HepG2 (cell line): ENCODE data around the gene PRRC2A. TPM values are rescaled to one million over a fixed set of nuclear protein-coding genes. Genes with fewer than 3 reads are reported as not detected.

Experiments used
- ARID4A ChIP-seq: sonication (generic); formaldehyde crosslinking; IDR thresholded peaks from 2 replicates; pipeline ENCODE4 v1.5.0; 2020; ENCODE audit warnings: mild to moderate bottlenecking, missing genetic modification reagents, borderline replicate concordance
- ERF ChIP-seq: IDR thresholded peaks from 2 replicates; pipeline ENCODE4 v1.6.1; 2018; ENCODE audit warnings: missing biosample characterization, missing genetic modification reagents
- FOXK2 ChIP-seq: fragments of 450-650 bp; IDR thresholded peaks from 2 replicates; pipeline ENCODE4 v1.6.1; 2016
- HNRNPH1 ChIP-seq: fragments of 200-400 bp; formaldehyde crosslinking; optimal IDR thresholded peaks from 2 replicates; pipeline ENCODE3; 2017; ENCODE audit warnings: mild to moderate bottlenecking, low read depth, low read length
- NRL ChIP-seq: sonication (generic); formaldehyde crosslinking; IDR thresholded peaks from 2 replicates; pipeline ENCODE4 v1.5.0; 2020; ENCODE audit warnings: missing genetic modification reagents, mild to moderate bottlenecking, moderate library complexity, borderline replicate concordance
- SP4 ChIP-seq: sonication (generic); formaldehyde crosslinking; IDR thresholded peaks from 2 replicates; pipeline ENCODE4 v1.8.1; 2023; ENCODE audit warnings: mild to moderate bottlenecking, missing genetic modification reagents
- THAP7 ChIP-seq: sonication (generic); formaldehyde crosslinking; IDR thresholded peaks from 2 replicates; pipeline ENCODE4 v1.8.1; 2023; ENCODE audit warnings: mild to moderate bottlenecking, missing genetic modification reagents
- ZNF230 ChIP-seq: sonication (generic); formaldehyde crosslinking; IDR thresholded peaks from 2 replicates; pipeline ENCODE4 v1.4.0; 2020; ENCODE audit warnings: mild to moderate bottlenecking, missing genetic modification reagents
- ZNF543 ChIP-seq: sonication (generic); formaldehyde crosslinking; IDR thresholded peaks from 2 replicates; pipeline ENCODE4 v1.4.0; 2020; ENCODE audit warnings: mild to moderate bottlenecking, missing genetic modification reagents
- ZNF567 ChIP-seq: sonication (generic); formaldehyde crosslinking; IDR thresholded peaks from 2 replicates; pipeline ENCODE4 v1.8.1; 2023; ENCODE audit warnings: mild to moderate bottlenecking, missing genetic modification reagents, borderline replicate concordance
- polyA plus RNA-seq, 8 experiments: library from polyadenylated mRNA; depleted of rRNA in 3 of 8; stranded (reverse) in 7 of 8; unstranded in 1 of 8; fragments of >200 nt; fragmentation: Illumina TruSeq in 4 of 8; extraction: Trizol in 4 of 8; gene quantifications; 2 replicates each; pipeline versions ENCODE4 v1.2.1 to v1.2.3, GENCODE V29; 2011 to 2016; ENCODE audit warnings: low read depth in 4 of 8, missing spikeins in 1 of 8, mixed read lengths in 1 of 8; ENCODE audit not compliant: insufficient read depth in 1 of 8
- total RNA-seq, 5 experiments: library from RNA; depleted of rRNA; stranded (reverse); fragments of >200 nt; fragmentation: Illumina TruSeq; extraction: Trizol; gene quantifications; 2 replicates each; pipeline ENCODE4 v1.2.3, GENCODE V29; 2016; ENCODE audit warnings: low read depth in 1 of 5
- TF ChIP-seq, protein P1 (sequence below): sonication (generic); formaldehyde crosslinking; IDR thresholded peaks from 2 replicates; pipeline ENCODE4 v1.4.0; 2020; ENCODE audit warnings: missing genetic modification reagents
- TF ChIP-seq, protein P2 (sequence below): sonication (generic); formaldehyde crosslinking; conservative IDR thresholded peaks from 2 replicates; pipeline ENCODE4 v1.4.0; 2020; ENCODE audit warnings: missing genetic modification reagents
- TF ChIP-seq, protein P3 (sequence below): IDR thresholded peaks from 2 replicates; pipeline ENCODE4 v1.6.1; 2012; ENCODE audit warnings: low read length, improper control_type of control experiment

Gene PRRC2A
- total and polyA plus RNA-seq, 2 of the 13 experiments (the other 11 are each of a cell fraction or from before 2014, with no cell fraction given) = 38.9 to 47.4 TPM

GRCh38 chr6:31580807-31581433 is 39.6 kb upstream of the PRRC2A start (continued):
- TF ChIP-seq, protein P1, sequence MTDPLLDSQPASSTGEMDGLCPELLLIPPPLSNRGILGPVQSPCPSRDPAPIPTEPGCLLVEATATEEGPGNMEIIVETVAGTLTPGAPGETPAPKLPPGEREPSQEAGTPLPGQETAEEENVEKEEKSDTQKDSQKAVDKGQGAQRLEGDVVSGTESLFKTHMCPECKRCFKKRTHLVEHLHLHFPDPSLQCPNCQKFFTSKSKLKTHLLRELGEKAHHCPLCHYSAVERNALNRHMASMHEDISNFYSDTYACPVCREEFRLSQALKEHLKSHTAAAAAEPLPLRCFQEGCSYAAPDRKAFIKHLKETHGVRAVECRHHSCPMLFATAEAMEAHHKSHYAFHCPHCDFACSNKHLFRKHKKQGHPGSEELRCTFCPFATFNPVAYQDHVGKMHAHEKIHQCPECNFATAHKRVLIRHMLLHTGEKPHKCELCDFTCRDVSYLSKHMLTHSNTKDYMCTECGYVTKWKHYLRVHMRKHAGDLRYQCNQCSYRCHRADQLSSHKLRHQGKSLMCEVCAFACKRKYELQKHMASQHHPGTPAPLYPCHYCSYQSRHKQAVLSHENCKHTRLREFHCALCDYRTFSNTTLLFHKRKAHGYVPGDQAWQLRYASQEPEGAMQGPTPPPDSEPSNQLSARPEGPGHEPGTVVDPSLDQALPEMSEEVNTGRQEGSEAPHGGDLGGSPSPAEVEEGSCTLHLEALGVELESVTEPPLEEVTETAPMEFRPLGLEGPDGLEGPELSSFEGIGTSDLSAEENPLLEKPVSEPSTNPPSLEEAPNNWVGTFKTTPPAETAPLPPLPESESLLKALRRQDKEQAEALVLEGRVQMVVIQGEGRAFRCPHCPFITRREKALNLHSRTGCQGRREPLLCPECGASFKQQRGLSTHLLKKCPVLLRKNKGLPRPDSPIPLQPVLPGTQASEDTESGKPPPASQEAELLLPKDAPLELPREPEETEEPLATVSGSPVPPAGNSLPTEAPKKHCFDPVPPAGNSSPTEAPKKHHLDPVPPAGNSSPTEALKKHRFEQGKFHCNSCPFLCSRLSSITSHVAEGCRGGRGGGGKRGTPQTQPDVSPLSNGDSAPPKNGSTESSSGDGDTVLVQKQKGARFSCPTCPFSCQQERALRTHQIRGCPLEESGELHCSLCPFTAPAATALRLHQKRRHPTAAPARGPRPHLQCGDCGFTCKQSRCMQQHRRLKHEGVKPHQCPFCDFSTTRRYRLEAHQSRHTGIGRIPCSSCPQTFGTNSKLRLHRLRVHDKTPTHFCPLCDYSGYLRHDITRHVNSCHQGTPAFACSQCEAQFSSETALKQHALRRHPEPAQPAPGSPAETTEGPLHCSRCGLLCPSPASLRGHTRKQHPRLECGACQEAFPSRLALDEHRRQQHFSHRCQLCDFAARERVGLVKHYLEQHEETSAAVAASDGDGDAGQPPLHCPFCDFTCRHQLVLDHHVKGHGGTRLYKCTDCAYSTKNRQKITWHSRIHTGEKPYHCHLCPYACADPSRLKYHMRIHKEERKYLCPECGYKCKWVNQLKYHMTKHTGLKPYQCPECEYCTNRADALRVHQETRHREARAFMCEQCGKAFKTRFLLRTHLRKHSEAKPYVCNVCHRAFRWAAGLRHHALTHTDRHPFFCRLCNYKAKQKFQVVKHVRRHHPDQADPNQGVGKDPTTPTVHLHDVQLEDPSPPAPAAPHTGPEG (CRISPR knock-in tag) = peak; percentile 59; the same call in 1 of the 2 replicates
- 0 out of 2 replicates have a peak, but pooled peaks have one; percentile 7 for TF ChIP-seq THAP7
- TF ChIP-seq ZNF230 (CRISPR knock-in tag) = peak; percentile 66; the same call in 1 of the 2 replicates
- TF ChIP-seq, protein P2, sequence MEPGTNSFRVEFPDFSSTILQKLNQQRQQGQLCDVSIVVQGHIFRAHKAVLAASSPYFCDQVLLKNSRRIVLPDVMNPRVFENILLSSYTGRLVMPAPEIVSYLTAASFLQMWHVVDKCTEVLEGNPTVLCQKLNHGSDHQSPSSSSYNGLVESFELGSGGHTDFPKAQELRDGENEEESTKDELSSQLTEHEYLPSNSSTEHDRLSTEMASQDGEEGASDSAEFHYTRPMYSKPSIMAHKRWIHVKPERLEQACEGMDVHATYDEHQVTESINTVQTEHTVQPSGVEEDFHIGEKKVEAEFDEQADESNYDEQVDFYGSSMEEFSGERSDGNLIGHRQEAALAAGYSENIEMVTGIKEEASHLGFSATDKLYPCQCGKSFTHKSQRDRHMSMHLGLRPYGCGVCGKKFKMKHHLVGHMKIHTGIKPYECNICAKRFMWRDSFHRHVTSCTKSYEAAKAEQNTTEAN (CRISPR knock-in tag) = no peak
- TF ChIP-seq FOXK2 = no peak
- TF ChIP-seq ZNF543 (CRISPR knock-in tag) = peak; percentile 27; the same call in 1 of the 2 replicates
- peak; percentile 90; the same call in 1 of the 2 replicates for TF ChIP-seq ERF (CRISPR knock-in tag)
- TF ChIP-seq NRL (CRISPR knock-in tag) = peak; percentile 79
- TF ChIP-seq HNRNPH1 = no peak
- no peak; the same call in 1 of the 2 replicates for TF ChIP-seq SP4 (CRISPR knock-in tag)
- TF ChIP-seq, protein P3, sequence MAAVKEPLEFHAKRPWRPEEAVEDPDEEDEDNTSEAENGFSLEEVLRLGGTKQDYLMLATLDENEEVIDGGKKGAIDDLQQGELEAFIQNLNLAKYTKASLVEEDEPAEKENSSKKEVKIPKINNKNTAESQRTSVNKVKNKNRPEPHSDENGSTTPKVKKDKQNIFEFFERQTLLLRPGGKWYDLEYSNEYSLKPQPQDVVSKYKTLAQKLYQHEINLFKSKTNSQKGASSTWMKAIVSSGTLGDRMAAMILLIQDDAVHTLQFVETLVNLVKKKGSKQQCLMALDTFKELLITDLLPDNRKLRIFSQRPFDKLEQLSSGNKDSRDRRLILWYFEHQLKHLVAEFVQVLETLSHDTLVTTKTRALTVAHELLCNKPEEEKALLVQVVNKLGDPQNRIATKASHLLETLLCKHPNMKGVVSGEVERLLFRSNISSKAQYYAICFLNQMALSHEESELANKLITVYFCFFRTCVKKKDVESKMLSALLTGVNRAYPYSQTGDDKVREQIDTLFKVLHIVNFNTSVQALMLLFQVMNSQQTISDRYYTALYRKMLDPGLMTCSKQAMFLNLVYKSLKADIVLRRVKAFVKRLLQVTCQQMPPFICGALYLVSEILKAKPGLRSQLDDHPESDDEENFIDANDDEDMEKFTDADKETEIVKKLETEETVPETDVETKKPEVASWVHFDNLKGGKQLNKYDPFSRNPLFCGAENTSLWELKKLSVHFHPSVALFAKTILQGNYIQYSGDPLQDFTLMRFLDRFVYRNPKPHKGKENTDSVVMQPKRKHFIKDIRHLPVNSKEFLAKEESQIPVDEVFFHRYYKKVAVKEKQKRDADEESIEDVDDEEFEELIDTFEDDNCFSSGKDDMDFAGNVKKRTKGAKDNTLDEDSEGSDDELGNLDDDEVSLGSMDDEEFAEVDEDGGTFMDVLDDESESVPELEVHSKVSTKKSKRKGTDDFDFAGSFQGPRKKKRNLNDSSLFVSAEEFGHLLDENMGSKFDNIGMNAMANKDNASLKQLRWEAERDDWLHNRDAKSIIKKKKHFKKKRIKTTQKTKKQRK = no peak
- peak; percentile 75; the same call in 1 of the 2 replicates for TF ChIP-seq ZNF567 (CRISPR knock-in tag)
- TF ChIP-seq ARID4A (CRISPR knock-in tag) = peak; percentile 84; the same call in 1 of the 2 replicates
